Vagina (tissue), 2 donors: ENCODE data around the gene NF2.

ENCODE experiments used
- CTCF ChIP-seq, 3 experiments: fragments of 450-650 bp in 2 of 3; fragments of 200-600 bp in 1 of 3; sonication (generic) in 1 of 3; IDR thresholded peaks; one replicate each; pipeline ENCODE4 v1.5.1; 2017 to 2019; ENCODE audit warnings: antibody characterized with exemption in 3 of 3, mild to moderate bottlenecking in 2 of 3, moderate library complexity in 2 of 3
- POLR2AphosphoS5 ChIP-seq, 2 donors: sonication (generic); formaldehyde crosslinking; IDR thresholded peaks; one replicate each; pipeline ENCODE4 v1.9.0; 2017; ENCODE audit warnings: antibody characterized with exemption in 2 of 2, mild to moderate bottlenecking in 2 of 2, low read depth in 1 of 2; ENCODE audit not compliant: insufficient read depth in 1 of 2

DNA sequence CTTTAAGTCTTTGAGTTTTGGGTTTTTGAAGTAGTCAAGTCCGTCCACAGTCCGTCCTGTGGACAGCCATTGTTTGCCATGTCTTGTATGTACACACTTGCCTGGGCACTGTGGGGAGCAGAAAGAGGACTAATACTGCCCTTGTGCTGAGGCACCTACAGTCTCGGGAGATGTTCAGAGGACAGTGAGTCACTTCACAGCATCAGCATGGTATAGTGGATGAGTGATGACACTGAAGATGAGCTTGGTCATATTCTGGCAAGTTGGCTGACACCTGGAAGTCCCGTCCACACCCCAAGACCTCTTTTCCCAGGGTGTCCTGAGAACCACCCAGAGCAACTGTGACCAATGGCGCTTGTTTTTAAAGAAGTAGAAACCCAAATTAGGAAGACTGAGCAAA is 29.2 kb downstream of the NF2 start:
- no peak for TF ChIP-seq CTCF (IDR thresholded peaks at IDR 0.05)
- TF ChIP-seq POLR2AphosphoS5 (IDR thresholded peaks at IDR 0.05; ENCODE audit: insufficient read depth in 1 of 2, low read depth in 1 of 2), result no peak
